DOHH2 (cell line): ENCODE results near the gene MAGEB10.

Experiments used
- H3F3A ChIP-seq: fragments of 200-600 bp; sonication (generic), shearing (Covaris generic); 2 replicates; pipeline ENCODE4 v1.6.0; 2016; ENCODE audit warnings: antibody characterized with exemption, mild to moderate bottlenecking; ENCODE audit not compliant: control insufficient read depth, insufficient read depth
- H3K27ac ChIP-seq: fragments of 200-600 bp; sonication (generic); 2 replicates; pipeline ENCODE4 v1.5.1; 2014; ENCODE audit warnings: low read depth, mild to moderate bottlenecking, low read length, moderate library complexity
- H3K27me3 ChIP-seq: fragments of 200-600 bp; sonication (generic); 2 replicates; pipeline ENCODE4 v1.6.1; 2014; ENCODE audit warnings: mild to moderate bottlenecking, low read length, mixed read lengths; ENCODE audit not compliant: control insufficient read depth
- H3K36me3 ChIP-seq: fragments of 200-600 bp; sonication (generic); 2 replicates; pipeline ENCODE4 v1.6.1; 2014; ENCODE audit warnings: mild to moderate bottlenecking, low read length, moderate library complexity, mixed read lengths; ENCODE audit not compliant: control insufficient read depth
- H3K4me1 ChIP-seq: fragments of 200-600 bp; sonication (generic); 2 replicates; pipeline ENCODE4 v1.6.1; 2014; ENCODE audit warnings: mild to moderate bottlenecking, low read length, mixed read lengths; ENCODE audit not compliant: control insufficient read depth
- H3K4me2 ChIP-seq: fragments of 200-600 bp; sonication (generic); 2 replicates; pipeline ENCODE4 v1.6.0; 2014; ENCODE audit warnings: mild to moderate bottlenecking, low read length, moderate library complexity
- H3K4me3 ChIP-seq: fragments of 200-600 bp; sonication (generic); 2 replicates; pipeline ENCODE4 v1.5.1; 2014; ENCODE audit warnings: mild to moderate bottlenecking, low read length, mixed read lengths
- H3K79me2 ChIP-seq: fragments of 200-600 bp; sonication (generic); 2 replicates; pipeline ENCODE4 v1.6.1; 2014; ENCODE audit warnings: mild to moderate bottlenecking, low read length, mixed read lengths; ENCODE audit not compliant: control insufficient read depth
- H3K9me2 ChIP-seq: fragments of 200-600 bp; sonication (generic); replicated peaks from 2 replicates; pipeline ENCODE4 v1.6.1; 2014; ENCODE audit warnings: mild to moderate bottlenecking, low read length, mixed read lengths; ENCODE audit not compliant: control insufficient read depth
- H3K9me3 ChIP-seq: fragments of 200-600 bp; sonication (generic); 2 replicates; pipeline ENCODE4 v1.6.1; 2014; ENCODE audit warnings: antibody characterized with exemption, low read length, mixed read lengths; ENCODE audit not compliant: control insufficient read depth, insufficient read depth
- H4K20me1 ChIP-seq: fragments of 200-600 bp; sonication (generic); 2 replicates; pipeline ENCODE4 v1.6.0; 2014; ENCODE audit warnings: low read depth, mild to moderate bottlenecking, antibody characterized with exemption, low read length, moderate library complexity; ENCODE audit not compliant: control insufficient read depth, insufficient read depth
- CTCF ChIP-seq: fragments of 200-600 bp; sonication (generic); IDR thresholded peaks from one replicate; pipeline ENCODE4 v1.5.1; 2014; ENCODE audit warnings: antibody characterized with exemption, mild to moderate bottlenecking, low read depth, low read length; ENCODE audit not compliant: poor library complexity, severe bottlenecking
- EZH2phosphoT487 ChIP-seq: fragments of 200-600 bp; sonication (generic); IDR thresholded peaks from 2 replicates; pipeline ENCODE4 v1.6.1; 2017; ENCODE audit warnings: borderline replicate concordance, mild to moderate bottlenecking, antibody characterized with exemption, low read length, moderate library complexity, mixed read lengths

MAGEB10 gene, protein sequence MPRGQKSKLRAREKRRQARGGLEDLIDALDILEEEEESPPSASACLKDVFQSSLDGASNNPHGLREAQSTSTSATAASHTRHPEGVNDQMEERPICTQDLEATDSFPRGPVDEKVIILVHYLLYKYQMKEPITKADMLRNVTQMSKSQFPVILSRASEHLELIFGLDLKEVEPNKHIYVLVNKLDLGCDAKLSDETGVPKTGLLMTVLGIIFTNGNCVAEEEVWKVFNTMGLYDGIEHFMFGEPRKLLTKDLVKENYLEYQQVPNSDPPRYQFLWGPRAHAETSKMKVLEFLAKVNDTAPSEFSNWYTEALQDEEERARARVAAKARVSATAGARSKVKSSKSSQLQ

DNA sequence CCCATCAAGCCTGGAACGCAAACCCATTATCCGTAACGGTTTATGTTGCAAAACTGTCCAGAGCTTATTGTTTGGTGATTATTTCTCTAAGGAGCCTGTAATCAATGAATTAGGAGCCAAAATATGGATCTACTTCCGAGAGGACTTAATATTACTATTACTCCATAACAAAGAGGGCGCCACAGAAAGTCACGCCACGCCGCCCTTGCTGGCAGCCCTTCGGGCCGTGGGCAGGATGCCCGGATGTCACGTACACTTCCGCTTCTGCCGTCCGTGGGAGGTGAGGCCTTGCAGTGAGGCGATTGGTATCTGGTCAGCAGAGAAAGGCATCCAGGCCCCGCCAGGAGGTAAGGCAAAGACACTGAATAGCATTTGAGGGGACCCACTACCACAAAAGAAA, at the start of gene MAGEB10:
Gene MAGEB10, plus strand, starts transcription at position 301 of the 400 bp plus-strand sequence. CDS start 13,317 bp downstream, outside the sequence.
- Histone ChIP-seq H3K4me3 (no peak within 1 kb of the TSS), H3K4me2 (no peak within 1 kb of the TSS), H3K79me2 (no peaks in the 10 kb centered on the region), H3F3A (no peaks in the 10 kb centered on the region), H3K9me3 (no peaks in the 10 kb centered on the region), H3K27ac (no peak within 1 kb of the TSS), H3K4me1 (no peaks in the 10 kb centered on the region), H3K36me3 (no peaks in the 10 kb centered on the region), H3K27me3 (no peaks in the 10 kb centered on the region), H4K20me1 (no peaks in the 10 kb centered on the region), H3K9me2 (no peaks in the 10 kb centered on the region)
- TF ChIP-seq EZH2phosphoT487 (no peak), CTCF (no peak)

DNA sequence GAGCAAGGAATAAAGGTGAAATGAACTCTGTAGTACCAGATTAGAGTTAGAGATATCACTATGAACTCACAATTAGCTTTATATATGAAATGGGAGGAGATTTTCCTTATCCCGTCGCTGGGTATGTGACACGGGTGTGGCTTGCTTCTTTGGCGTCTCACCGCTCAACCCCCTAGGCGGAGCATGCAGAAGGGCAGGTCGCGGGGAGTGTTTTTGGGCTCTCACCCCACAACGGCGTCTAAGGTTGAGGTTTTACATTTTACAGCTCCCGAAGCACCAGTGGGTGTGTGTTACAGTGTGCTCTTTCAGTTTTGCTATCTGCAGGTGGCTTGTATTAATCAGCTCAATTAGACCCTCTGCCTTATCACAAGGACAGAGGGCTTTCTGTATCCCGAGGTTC, 42.1 kb upstream of the MAGEB10 start:
- H3K36me3 ChIP-seq, result no peaks in the 10 kb centered on the region
- no peaks in the 10 kb centered on the region for H3K27me3 ChIP-seq
- no peak overlapping the region for H3K4me2 ChIP-seq
- no peak overlapping the region for H3K4me3 ChIP-seq
- H3K27ac ChIP-seq, result no peak overlapping the region
- H3K9me2 ChIP-seq, result no peaks in the 10 kb centered on the region
- H4K20me1 ChIP-seq, result no peaks in the 10 kb centered on the region
- no peaks in the 10 kb centered on the region for H3F3A ChIP-seq
- H3K4me1 ChIP-seq, result no peaks in the 10 kb centered on the region
- TF ChIP-seq EZH2phosphoT487 (no peak), CTCF (no peak)
- H3K9me3 ChIP-seq, result no peaks in the 10 kb centered on the region
- no peaks in the 10 kb centered on the region for H3K79me2 ChIP-seq

GRCh38 chrX:27767387-27767786, 40.4 kb upstream of the MAGEB10 start:
- H3K9me3 ChIP-seq, result no peaks in the 10 kb centered on the region
- no peaks in the 10 kb centered on the region for H3F3A ChIP-seq
- no peaks in the 10 kb centered on the region for H3K9me2 ChIP-seq
- no peak for TF ChIP-seq CTCF
- TF ChIP-seq EZH2phosphoT487, result no peak
- no peak overlapping the region for H3K27ac ChIP-seq
- H3K4me3 ChIP-seq, result no peak overlapping the region
- H3K27me3 ChIP-seq, result no peaks in the 10 kb centered on the region
- H3K4me1 ChIP-seq, result no peaks in the 10 kb centered on the region
- no peaks in the 10 kb centered on the region for H3K79me2 ChIP-seq
- no peaks in the 10 kb centered on the region for H4K20me1 ChIP-seq
- no peaks in the 10 kb centered on the region for H3K36me3 ChIP-seq
- no peak overlapping the region for H3K4me2 ChIP-seq
